Parathyroid adenoma (tissue), 2 donors: Measurements from ENCODE around the gene CEP112.

ENCODE experiments used
- H2AFZ ChIP-seq: fragments of 300-600 bp; sonication (generic); one replicate; pipeline ENCODE4 v1.7.0; 2017; ENCODE audit warnings: antibody characterized with exemption, mild to moderate bottlenecking
- H3K27ac ChIP-seq: fragments of 300-600 bp; sonication (generic); one replicate; pipeline ENCODE4 v1.7.0; 2017
- H3K27me3 ChIP-seq: fragments of 300-600 bp; sonication (generic); one replicate; pipeline ENCODE4 v1.7.0; 2017; ENCODE audit warnings: low read length; ENCODE audit not compliant: control insufficient read depth, insufficient read depth
- H3K36me3 ChIP-seq: fragments of 300-600 bp; sonication (generic); one replicate; pipeline ENCODE4 v1.7.0; 2017; ENCODE audit warnings: low read length; ENCODE audit not compliant: control insufficient read depth, insufficient read depth
- H3K4me1 ChIP-seq: fragments of 300-600 bp; sonication (generic); one replicate; pipeline ENCODE4 v1.7.0; 2017; ENCODE audit warnings: control low read depth
- H3K4me2 ChIP-seq: fragments of 300-600 bp; sonication (generic); one replicate; pipeline ENCODE4 v1.7.0; 2017; ENCODE audit warnings: low read length
- H3K4me3 ChIP-seq: fragments of 300-600 bp; sonication (generic); one replicate; pipeline ENCODE4 v1.7.0; 2017; ENCODE audit warnings: low read depth, low read length
- H3K79me2 ChIP-seq: fragments of 300-600 bp; sonication (generic); one replicate; pipeline ENCODE4 v1.7.0; 2017; ENCODE audit warnings: control low read depth
- H3K9ac ChIP-seq: fragments of 300-600 bp; sonication (generic); one replicate; pipeline ENCODE4 v1.7.0; 2017; ENCODE audit warnings: mild to moderate bottlenecking
- H3K9me3 ChIP-seq: fragments of 300-600 bp; sonication (generic); one replicate; pipeline ENCODE4 v1.7.0; 2017; ENCODE audit warnings: low read length; ENCODE audit not compliant: control insufficient read depth
- TF ChIP-seq, protein P1 (sequence below): fragments of 300-600 bp; sonication (generic); IDR thresholded peaks from one replicate; pipeline ENCODE4 v1.7.0; 2017; ENCODE audit warnings: antibody characterized with exemption, mild to moderate bottlenecking
- donor health status: primary hyperparathyroidism.

The CEP112 gene

DNA sequence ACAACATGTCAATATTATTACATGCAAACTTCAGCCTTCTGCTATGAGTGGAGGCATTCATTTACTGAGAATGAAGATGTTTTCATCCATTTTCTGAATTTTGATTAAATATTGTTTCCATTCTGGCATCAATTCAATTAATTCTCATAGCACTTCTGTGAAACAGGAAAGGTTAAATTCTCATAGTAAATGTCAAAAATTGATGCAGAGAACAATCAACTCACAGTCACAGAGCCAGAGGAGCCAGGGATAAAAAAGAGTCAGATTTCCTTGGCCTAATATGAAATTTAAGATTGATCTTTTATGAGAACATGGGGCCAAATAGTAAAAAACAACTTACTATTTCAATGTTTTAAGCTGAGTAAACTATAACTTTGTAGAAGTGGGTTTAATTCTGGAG, 446.7 kb downstream of the CEP112 start:
- Histone ChIP-seq H3K4me1 (no peaks in the 10 kb centered on the region), H3K9me3 (no peaks in the 10 kb centered on the region), H2AFZ (no peak overlapping the region), H3K4me3 (no peak overlapping the region), H3K27me3 (no peaks in the 10 kb centered on the region), H3K9ac (no peak overlapping the region), H3K79me2 (no peaks in the 10 kb centered on the region), H3K36me3 (no peaks in the 10 kb centered on the region), H3K4me2 (no peak overlapping the region), H3K27ac (no peak overlapping the region)
- TF ChIP-seq, protein P1, sequence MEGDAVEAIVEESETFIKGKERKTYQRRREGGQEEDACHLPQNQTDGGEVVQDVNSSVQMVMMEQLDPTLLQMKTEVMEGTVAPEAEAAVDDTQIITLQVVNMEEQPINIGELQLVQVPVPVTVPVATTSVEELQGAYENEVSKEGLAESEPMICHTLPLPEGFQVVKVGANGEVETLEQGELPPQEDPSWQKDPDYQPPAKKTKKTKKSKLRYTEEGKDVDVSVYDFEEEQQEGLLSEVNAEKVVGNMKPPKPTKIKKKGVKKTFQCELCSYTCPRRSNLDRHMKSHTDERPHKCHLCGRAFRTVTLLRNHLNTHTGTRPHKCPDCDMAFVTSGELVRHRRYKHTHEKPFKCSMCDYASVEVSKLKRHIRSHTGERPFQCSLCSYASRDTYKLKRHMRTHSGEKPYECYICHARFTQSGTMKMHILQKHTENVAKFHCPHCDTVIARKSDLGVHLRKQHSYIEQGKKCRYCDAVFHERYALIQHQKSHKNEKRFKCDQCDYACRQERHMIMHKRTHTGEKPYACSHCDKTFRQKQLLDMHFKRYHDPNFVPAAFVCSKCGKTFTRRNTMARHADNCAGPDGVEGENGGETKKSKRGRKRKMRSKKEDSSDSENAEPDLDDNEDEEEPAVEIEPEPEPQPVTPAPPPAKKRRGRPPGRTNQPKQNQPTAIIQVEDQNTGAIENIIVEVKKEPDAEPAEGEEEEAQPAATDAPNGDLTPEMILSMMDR = no peak

DNA sequence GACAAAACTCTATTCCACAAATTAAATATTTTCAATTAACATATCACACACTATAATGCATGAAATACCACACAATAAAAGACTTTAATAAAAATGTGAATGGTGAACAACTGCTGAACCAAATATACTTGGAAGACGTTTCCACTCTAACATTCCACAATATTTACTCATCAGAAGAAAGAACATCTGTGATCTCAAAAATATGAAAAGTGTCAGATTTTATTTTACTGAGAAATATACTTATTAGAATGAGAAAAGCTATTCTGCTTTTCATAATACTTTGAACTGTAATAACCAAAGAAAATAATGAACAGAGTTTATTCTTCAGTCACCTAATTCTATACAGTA, 448.7 kb downstream of the CEP112 start:
- no peaks in the 10 kb centered on the region for H3K9me3 ChIP-seq
- no peaks in the 10 kb centered on the region for H3K36me3 ChIP-seq
- no peak overlapping the region for H3K4me3 ChIP-seq
- no peaks in the 10 kb centered on the region for H3K4me1 ChIP-seq
- no peaks in the 10 kb centered on the region for H3K79me2 ChIP-seq
- H3K27me3 ChIP-seq = no peaks in the 10 kb centered on the region
- TF ChIP-seq, protein P1 = no peak
- H2AFZ ChIP-seq = no peak overlapping the region
- no peak overlapping the region for H3K4me2 ChIP-seq
- no peak overlapping the region for H3K27ac ChIP-seq
- H3K9ac ChIP-seq = no peak overlapping the region

DNA sequence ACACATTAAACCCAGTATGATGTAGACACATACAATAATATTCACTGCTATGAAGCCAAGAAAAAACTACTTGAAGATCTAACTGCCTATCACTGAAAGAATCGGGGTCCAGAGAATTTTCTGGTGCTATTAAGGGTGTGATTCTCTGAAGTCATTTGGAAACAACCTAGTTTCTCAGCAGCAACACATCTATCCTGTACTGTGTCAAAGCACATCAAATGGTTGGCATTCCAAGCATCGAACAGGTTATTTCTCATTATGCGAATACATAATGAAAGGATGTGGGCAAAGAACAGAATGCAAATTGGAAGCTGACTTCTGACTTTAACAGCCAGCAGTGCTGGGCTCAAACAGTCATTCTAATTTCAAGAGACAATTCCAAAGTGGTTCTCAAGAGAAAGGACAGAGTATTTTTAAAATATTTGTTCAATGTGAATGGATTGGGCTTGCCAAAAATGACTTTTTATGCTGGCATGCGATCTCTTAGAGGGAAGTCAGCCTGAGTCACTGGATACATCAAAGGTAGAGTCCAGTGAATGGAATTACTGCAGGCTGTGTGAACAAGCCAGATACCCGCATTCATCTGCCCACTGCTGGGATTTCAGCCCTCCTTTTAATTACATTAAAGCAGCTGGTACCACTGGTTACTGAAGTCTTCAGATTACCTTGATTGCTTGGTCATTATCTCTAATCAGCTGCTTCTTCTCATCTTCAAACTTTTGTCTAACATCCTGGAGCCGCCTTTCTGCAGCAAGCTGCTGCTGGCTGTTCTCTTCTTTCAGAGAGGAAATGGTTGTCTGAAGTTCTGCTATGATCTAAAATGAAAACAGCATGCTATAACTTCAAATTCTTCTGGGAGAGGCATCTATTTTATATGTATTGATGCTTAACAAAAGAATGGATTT, 449.3 kb downstream of the CEP112 start:
- Histone ChIP-seq H3K4me3 (no peak overlapping the region), H3K4me2 (no peak overlapping the region), H3K79me2 (no peaks in the 10 kb centered on the region), H3K27me3 (no peaks in the 10 kb centered on the region), H2AFZ (no peak overlapping the region), H3K27ac (no peak overlapping the region), H3K9ac (no peak overlapping the region), H3K9me3 (no peaks in the 10 kb centered on the region), H3K36me3 (no peaks in the 10 kb centered on the region), H3K4me1 (no peaks in the 10 kb centered on the region)
- TF ChIP-seq, protein P1 = no peak

DNA sequence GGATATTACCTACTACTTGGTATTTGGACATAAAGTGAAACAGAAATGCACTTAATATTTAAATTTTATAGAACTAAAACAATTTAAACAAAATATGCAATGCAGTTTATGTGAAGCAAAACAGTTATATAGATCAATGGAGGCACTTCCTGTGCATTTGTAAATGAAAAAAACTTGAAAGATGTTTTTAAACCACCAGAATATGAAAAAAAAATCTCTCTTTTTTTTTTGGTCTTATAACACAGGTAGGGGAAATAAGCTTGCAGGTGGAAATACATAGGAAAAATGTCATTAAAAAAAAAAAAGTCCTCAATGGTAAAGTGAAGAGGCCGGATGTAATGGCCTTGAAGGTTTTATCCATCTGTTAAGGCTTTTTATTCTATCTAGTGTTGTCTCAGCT, 450.2 kb downstream of the CEP112 start:
- H3K9ac ChIP-seq = no peak overlapping the region
- H3K27ac ChIP-seq = no peak overlapping the region
- no peaks in the 10 kb centered on the region for H3K79me2 ChIP-seq
- TF ChIP-seq, protein P1 = no peak
- H3K27me3 ChIP-seq = no peaks in the 10 kb centered on the region
- H3K4me2 ChIP-seq = no peak overlapping the region
- H3K36me3 ChIP-seq = no peaks in the 10 kb centered on the region
- no peak overlapping the region for H3K4me3 ChIP-seq
- H2AFZ ChIP-seq = no peak overlapping the region
- H3K9me3 ChIP-seq = no peaks in the 10 kb centered on the region
- no peaks in the 10 kb centered on the region for H3K4me1 ChIP-seq

DNA sequence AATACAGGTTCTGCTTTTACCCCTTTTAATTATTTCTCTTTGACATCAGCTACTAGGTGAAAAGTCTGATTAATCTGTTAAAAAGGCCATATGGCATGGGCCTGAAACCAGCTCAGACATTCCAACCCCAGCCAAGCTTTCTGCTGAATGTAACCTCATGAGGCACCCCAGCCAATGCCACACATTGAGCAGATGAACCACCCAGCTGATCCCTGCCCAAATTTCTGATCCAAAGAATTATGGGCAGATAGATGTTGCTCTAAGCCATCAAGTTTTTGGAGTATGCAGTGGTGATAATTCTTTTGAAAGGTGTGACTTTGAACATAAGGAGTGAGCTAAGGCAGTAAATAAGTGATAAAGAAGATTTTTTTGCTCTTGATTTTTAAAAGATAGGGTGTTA, 452.9 kb downstream of the CEP112 start:
- Histone ChIP-seq H3K4me3 (no peak overlapping the region), H3K9ac (no peak overlapping the region)

More for the DNA sequence above, 452.9 kb downstream of the CEP112 start:
- TF ChIP-seq, protein P1 = no peak
- Histone ChIP-seq H3K9me3 (no peaks in the 10 kb centered on the region), H3K36me3 (no peaks in the 10 kb centered on the region), H3K27ac (no peak overlapping the region), H3K4me2 (no peak overlapping the region), H3K4me1 (no peaks in the 10 kb centered on the region), H3K79me2 (no peaks in the 10 kb centered on the region), H2AFZ (no peak overlapping the region), H3K27me3 (no peaks in the 10 kb centered on the region)
